Measurements from ENCODE around the gene HS3ST3A1. TPM values are rescaled to one million over a fixed set of nuclear protein-coding genes. Genes with fewer than 3 reads are reported as not detected.

HS3ST3A1 gene
- total RNA-seq, 1 experiment from 2014 or later: 3.4 TPM

- H3K18ac ChIP-seq (ENCODE audit: insufficient read length, low read depth, low read length): no peak overlapping the region
- H3K4me2 ChIP-seq (ENCODE audit: insufficient read depth, insufficient read length, low read length): no peak overlapping the region
- Mint-ChIP-seq H3K4me3 (no peak overlapping the region), H3K9me3 (no peaks in the 10 kb centered on the region; a peak in 1 of 5 replicates), H3K36me3 (ENCODE audit: insufficient read depth in 1 of 3, low read depth in 3 of 3) (peaks cover 0 to 4% (median 4%) of the 10 kb centered on the region in 3 experiments; a peak in 5 of 7 replicates), H3K27me3 (ENCODE audit: low read depth) (no peaks in the 10 kb centered on the region), H3K27ac (no peak overlapping the region), H3K4me1 (peaks cover 15 to 19% of the 10 kb centered on the region in 2 experiments)
- H3K56ac ChIP-seq (ENCODE audit: insufficient read length, low read depth, low read length): no peak overlapping the region
- H2BK12ac ChIP-seq (ENCODE audit: insufficient read length, low read depth, low read length): no peak overlapping the region
- no peaks in the 10 kb centered on the region for H3K79me1 ChIP-seq (ENCODE audit: insufficient read depth, low read depth, low read length, poor library complexity, severe bottlenecking)
- no peak overlapping the region for H2BK20ac ChIP-seq (ENCODE audit: low read depth, low read length, poor library complexity, severe bottlenecking)
- no peak overlapping the region for H2BK15ac ChIP-seq (ENCODE audit: low read depth, low read length)
- no peaks in the 10 kb centered on the region for H3K27me3 ChIP-seq (ENCODE audit: insufficient read depth, low read length)
- H3K9ac ChIP-seq (ENCODE audit: extremely low read depth, insufficient read length, low read length): no peak overlapping the region
- H3K27ac ChIP-seq (ENCODE audit: insufficient read length, low read depth, low read length): no peak overlapping the region
- H3K23ac ChIP-seq (ENCODE audit: insufficient read length, low read depth, low read length): no peak overlapping the region
- H2BK5ac ChIP-seq (ENCODE audit: insufficient read length, low read length): no peak overlapping the region
- no peaks in the 10 kb centered on the region for H3K79me2 ChIP-seq (ENCODE audit: insufficient read depth, low read length)
- H4K8ac ChIP-seq (replicated peaks; ENCODE audit: insufficient read length, low read depth, low read length): no peak overlapping the region
- TF ChIP-seq CTCF (conservative IDR thresholded peaks at IDR 0.05): no peak
- no peak overlapping the region for H4K91ac ChIP-seq (ENCODE audit: insufficient read length, low read depth, low read length)
- no peak overlapping the region for H2BK120ac ChIP-seq (ENCODE audit: low read depth, low read length, poor library complexity, severe bottlenecking)
- no CpG with 5 or more reads among the region's 4 CpGs for WGBS (ENCODE audit: extremely low coverage, insufficient read length, low lambda C conversion rate)
- no peak overlapping the region for H2AFZ ChIP-seq (ENCODE audit: low read length)
- H3K4ac ChIP-seq (ENCODE audit: low read depth, low read length): no peak overlapping the region
- H3K14ac ChIP-seq (ENCODE audit: insufficient read depth, low read length): no peak overlapping the region
- no peak overlapping the region for H4K5ac ChIP-seq (ENCODE audit: insufficient read length, low read depth, low read length)
- H3K4me1 ChIP-seq (ENCODE audit: insufficient read depth, low read length): peaks cover 2% of the 10 kb centered on the region; the same call in 1 of the 2 replicates
- no peak overlapping the region for H3T11ph ChIP-seq (ENCODE audit: low read length)
- no peaks in the 10 kb centered on the region for H3K9me3 ChIP-seq (ENCODE audit: control insufficient read depth, low read depth, low read length)
- H2AK5ac ChIP-seq (ENCODE audit: insufficient read length, low read length): no peak overlapping the region
- H3K23me2 ChIP-seq (ENCODE audit: insufficient read length, low read depth, low read length, poor library complexity, severe bottlenecking): no peaks in the 10 kb centered on the region
- DNase-seq: no peak
- H4K20me1 ChIP-seq (ENCODE audit: control insufficient read depth, insufficient read depth, insufficient read length): no peaks in the 10 kb centered on the region
Observed at GRCh38 chr17:13587487-13588338, 14.0 kb downstream of the HS3ST3A1 start.
